Hematopoietic multipotent progenitor cell treated with erythropoietin and hydrocortisone succinate and interleukin-3 and kit ligand, for 17 days (in vitro differentiated cells): Measurements from ENCODE around the gene TIMM44.

Source experiments
- DNase-seq: peaks from one replicate; pipeline ENCODE4 v3.0.0-alpha.2; 2015; ENCODE audit warnings: low spot score

The TIMM44 gene

DNA sequence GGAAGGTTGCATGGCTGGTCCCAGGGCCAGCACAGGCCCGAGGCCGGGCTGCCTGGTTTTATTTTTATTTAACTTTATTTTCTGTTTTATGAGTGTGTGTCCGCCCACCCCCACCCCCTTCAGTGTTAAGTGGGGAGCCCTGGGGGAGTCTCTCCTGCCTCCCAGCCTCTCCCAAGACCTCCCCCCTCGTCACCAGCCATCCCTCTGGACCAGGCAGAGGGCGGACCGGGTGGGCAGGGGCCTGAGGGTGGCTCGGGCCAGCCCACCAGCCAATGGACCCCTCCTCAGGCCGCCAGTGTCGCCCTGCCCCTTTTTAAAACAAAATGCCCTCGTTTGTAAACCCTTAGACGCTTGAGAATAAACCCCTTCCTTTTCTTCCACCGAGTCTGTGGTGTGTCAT is 29.4 kb downstream of the TIMM44 start:
- DNase-seq = no peak

DNA sequence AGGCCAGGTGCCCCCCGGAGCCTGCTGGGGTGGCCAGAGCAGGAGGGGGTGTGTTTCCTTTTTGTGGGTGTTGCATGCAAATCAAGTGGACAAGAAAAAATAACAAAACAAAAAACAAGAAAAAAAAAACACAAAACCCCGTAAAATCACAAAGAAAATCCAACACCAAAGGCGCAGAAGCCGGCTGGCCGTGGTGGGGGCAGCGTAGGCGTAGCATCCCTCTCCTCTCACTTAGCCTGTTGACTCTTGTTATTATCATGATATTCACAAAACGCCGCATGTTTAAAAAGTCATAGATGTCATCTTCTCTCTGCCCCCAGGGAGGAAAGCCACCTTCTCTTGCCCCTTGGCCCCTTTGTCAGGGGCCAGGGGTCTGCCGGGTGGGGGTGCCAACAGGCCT is 29.8 kb downstream of the TIMM44 start:
- DNase-seq = no peak

DNA sequence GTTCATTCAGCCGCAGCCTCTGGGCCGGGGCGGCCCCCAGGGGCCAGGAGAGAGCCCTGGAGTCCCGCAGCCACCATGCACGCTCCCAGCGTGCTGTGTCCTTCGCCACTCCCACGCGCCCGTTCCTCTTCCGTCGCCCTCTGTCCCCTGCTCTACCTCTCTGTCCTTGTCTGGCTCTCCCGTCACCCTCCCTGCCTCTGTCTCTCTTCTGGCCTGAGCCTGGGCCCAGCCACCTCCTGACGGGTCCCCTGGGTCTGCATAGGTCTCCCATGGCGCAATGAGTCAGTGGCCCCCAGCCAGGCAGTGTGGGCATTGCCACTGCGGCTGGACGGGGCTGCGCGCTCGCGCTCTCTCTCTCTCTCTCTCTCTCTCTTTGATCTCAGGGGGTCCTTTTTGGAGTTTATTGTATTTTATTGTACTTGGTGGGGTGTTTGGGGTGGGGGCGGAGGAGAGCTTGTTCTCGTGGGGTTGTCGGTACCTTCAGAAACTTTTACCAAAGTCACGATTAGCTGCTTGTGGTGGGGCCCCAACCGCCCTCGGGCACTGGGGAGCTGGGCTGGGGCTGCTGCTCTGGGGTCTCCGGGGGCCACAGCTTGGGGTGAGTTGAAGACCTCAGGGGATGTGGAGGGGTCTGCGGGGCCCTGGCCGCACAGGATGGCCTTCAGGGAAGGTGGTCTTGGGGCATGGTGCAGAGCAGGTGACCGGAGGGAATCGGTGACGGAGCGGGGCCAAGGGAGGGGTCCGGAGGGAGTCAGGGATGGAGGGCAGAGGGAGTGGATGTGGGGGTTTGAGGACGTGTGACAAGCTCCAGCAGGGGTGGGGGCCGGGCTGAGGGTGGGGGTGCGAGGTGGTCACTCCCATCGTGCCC is 30.5 kb downstream of the TIMM44 start:
- DNase-seq = no peak

DNA sequence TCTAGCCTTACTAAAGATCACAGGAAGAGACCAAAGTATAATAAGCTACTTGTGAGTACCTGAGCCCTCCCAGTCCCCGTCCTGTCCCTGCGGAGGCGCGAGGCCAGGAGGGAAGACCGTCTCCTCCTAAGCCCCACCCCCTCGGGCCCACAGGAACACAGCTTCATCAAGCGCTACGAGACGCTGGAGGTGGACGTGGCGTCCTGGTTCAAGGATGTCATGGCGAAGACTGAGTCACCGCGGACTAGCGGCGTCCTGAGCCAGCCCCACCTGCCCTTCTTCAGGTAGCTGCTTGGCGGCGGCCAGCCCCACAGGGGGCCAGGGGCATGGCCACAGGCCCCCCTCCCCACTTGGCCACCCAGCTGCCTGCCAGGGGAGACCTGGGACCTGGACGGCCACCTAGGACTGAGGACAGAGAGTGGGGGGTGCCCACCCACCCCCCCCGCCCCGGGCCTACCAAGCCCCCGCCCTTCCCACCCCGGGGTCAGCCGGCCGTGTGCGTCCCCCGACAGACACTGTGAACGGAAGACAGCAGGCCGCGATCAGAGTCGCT is 31.2 kb downstream of the TIMM44 start:
- no peak for DNase-seq

DNA sequence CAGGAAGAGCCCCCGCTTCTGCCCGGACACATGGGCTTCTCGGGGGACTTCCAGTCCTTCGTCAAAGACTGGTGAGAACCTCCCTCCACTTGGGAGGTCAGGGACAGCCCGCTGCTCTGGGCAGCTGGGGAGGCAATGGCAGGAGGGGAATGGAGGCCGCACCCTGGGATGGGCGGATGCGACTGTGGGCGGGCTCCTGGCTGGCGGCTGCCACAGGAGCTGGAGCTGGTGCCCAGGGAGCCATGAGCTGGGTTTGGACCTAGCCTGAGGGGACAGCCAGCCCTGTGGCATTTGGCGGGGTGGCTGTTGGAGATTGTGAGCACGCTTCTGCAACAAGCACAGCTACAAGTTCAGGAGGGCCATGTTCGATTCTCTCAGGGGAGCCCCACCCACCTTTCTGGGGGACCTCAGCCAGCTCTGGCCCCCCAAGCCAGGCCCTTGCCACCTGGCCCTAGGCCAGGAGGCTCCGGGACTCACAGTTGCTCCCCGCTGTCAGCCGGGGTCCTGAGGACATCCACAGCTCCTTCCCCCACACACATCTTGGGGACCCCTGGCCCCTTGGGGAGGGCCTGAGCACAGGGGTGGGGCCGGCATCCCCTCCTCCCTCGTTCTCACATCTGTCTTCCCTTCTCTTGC is 31.8 kb downstream of the TIMM44 start:
- DNase-seq = no peak

DNA sequence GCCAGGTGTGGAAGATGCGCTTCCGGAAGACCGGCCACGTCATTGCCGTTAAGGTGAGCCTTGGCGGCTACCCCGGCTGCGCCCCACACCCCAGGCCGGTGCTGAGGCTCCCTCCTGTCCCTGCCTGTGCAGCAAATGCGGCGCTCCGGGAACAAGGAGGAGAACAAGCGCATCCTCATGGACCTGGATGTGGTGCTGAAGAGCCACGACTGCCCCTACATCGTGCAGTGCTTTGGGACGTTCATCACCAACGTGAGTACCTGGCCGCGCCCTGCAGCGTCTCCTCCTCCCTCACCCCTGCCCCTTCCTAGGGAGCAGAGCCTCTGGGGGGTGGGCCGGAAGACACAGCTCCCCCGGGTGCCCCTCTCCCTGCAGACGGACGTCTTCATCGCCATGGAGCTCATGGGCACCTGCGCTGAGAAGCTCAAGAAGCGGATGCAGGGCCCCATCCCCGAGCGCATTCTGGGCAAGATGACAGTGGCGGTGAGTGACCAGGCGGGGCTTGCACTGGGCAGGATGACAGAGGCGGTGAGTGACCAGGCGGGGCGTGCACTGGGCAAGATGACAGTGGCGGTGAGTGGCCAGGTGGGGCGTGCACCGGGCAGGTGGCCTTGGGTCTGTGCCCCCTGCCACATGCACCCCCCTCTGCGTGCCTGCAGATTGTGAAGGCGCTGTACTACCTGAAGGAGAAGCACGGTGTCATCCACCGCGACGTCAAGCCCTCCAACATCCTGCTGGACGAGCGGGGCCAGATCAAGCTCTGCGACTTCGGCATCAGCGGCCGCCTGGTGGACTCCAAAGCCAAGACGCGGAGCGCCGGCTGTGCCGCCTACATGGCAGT is 32.9 kb downstream of the TIMM44 start:
- no peak for DNase-seq

DNA sequence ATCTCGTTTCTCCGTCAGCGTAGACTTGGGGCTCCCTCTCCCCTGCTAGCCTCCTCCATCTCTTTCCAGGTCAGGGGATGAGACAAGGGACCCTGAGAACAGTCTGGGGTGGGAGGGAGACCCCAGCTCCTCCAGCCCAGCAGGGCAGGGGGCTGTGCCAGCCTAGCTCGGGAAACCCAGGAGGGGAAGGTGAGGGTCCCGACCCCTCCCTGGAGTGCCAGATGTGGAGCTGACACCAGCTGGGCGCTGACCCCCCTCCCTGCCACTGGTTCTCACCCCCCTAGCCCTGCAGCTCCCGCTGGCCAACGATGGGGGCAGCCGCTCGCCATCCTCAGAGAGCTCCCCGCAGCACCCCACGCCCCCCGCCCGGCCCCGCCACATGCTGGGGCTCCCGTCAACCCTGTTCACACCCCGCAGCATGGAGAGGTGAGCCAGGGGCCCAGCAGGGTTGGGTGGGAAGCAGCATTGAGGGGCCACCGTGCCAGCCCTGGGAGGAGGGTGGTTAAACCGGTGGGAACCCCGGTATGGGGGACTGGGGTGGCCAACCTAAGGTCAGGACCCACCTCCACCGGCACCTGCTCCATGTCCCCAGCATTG is 33.9 kb downstream of the TIMM44 start:
- no peak for DNase-seq

DNA sequence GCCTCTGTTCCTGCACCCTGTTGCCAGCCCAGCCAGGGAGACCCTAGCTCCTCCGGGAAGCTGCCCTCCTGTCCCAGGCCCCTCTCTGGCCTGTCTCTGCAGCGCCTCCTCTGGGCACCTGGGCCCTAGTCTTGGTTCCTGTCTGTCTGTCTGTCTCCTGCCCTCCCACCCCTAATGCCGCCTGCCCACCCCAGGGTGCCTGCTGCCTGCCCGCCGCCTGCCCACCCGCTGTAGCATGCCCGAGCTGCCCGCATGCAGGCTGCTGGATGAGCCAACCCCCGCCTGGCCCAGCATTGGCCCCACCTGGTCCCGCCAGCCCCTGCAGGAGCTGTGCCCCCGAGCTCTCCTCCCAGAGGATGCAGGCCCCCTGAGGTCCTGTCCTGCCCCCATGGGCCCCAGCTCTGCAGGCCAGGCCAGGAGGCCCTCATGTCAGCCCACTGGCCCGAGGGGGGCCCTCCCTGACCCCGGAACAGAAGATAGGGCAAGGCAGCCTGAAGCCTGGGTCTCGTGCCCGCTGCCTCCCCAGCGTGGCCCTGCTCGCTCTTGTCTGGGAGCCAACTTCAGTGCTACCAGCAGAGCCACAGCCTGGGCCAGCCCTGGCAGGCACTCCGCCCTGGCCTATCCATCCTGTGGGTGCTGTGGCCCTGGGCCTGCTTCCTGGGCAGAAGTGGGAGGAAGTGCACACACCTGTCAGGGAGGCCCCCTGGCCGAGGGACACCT is 34.6 kb downstream of the TIMM44 start:
- DNase-seq = no peak

DNA sequence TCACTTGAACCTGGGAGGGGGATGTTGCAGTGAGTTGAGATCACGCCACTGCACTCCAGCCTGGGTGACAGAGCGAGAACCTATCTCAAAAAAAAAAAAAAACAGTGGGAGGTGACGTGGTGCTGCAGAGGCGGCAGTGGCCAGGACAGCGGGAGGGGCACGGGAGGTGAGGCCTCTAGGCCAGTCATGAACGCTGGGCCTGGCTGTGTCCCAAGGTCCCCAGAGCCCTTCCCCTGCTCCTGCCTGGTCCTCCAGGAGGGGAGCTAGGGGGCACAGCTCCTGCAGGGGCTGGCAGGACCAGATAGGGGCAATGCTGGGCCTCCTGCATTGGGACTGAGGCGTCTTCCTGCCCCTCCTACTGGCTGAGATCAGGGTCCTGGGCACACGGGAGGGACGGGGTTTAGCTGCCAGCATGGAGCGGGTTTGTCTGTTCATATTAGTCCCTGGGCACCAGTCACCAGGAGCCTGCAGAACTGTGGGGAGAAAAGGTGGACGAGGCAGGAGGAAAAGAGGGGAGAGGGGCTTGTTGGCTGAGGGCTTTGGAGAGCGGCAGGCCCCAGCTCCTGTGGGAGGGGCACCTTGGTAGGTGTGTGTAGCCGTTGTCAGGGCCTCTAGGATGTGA is 35.3 kb downstream of the TIMM44 start:
- DNase-seq = peak; percentile 60

DNA sequence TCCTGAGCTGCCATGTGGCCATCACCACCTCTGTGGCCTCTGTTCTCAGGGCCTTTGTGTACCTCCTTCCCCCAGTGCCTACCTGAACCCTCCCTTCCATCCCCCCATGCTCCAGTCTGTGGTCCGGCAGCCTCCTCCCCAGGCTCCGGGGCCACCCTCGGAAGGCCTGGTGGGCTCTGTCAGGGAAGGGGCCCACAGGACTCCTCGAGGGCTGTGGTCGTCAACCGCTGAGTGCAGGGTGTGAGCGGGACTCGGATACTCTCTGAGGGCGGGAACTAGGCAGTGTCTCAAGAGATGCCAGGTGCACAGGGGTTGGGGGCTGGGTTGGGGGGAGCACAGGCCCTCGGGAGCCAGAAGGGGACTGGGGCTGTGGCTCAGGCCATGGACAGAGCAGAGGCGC is 35.9 kb downstream of the TIMM44 start:
- DNase-seq = no peak

DNA sequence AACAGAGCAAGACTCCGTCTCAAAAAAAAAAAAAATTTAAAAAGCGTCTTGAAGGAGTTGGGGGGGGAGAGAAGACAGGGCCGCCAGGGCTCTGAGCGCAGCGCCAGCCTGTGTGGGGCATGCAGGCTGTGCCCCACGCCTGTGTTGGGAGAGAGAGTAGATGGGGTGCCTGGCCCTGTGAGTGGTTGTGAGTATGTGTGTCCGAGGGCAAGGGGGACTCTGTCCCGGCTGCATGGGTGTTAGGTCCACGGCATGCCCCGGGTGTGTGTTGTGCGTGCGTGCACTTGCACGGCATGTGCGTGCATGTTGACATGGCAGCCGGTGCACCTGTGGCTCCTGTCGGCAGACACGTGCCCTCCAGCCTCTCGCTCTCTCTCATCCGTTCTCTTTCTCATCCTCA is 36.3 kb downstream of the TIMM44 start:
- no peak for DNase-seq

DNA sequence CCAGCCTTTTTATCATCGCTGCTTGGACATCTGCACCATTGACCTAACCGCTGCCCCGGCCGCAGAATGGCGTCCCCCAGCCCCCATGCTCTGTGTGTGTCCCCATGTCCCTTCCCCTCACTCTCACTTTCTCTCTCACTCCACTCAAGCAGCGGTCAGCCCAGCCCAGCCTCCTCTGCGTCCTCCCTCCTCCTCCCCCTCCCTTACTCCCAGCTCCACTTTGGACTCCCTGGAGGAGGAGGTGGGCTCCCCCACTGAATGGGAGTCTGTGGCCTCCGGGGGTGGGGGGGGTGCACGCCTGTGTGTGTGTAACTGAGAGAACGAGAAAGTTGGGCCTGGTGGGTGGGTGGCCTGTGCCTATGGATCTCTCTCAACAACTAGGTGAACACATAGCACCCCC is 37.6 kb downstream of the TIMM44 start:
- DNase-seq = no peak

DNA sequence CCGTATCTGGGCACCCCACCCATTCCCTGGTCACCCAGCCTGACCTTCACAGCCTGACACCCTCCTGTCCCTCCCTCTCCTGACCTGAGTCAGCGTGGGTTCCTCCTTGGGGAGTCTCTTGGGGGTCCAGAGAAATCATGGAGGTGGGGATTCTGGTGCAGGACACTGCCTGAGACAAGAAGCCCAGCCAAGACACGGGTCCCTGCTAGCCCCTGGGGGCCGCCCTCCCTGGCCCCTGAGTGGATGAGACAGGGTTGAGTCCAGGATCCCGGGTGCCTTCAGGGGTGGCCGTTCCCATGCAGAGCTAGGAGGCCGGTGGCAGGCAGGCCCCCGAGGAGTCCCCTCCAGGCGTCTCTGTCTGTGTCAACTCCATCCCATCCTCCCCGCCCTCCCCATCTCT is 38.2 kb downstream of the TIMM44 start:
- DNase-seq = no peak

DNA sequence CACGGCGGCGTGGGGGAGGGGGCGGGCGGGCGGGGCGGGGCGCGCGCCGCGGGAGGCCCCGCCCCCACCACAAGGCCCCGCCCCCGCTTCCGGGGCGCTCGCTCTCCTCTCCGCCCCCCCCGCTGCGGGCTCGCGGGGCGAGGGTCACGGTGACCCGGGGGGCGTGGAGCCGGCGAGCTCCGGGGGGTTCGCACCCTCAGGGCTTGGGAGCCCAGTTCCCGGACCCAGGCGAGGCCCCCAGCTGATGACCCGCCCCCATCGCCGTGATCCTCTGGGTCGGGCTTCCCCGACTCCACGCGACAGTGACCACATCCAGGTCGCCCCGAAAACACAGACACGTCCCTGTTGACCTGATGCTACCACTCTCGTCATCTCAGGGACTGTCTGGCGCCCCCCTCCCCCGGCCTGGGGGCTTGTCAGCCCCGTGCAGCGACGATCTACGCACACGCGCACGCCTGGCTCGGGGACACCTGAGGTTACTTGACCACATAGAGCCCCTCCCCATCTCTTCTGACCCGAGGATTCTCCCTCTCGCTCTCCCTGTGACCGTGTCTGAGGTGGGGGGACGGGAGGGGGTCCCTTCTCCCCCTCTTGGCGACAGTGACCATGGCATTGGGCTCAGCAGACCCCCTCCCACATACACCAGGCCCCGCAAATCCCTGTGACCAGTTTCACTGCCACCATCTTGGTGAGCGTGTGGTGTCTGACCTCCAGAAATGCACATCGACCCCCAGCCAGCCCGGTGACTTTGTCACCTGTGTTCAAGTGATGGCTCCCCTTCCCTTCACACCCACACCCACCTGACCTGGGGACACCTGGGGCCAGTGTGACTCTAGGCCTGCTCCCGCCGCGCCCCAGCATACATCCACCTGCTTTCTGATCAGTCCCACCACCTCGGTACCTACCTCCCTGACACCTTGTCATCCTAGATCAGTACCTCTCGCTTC is 39.1 kb downstream of the TIMM44 start:
- DNase-seq = no peak

DNA sequence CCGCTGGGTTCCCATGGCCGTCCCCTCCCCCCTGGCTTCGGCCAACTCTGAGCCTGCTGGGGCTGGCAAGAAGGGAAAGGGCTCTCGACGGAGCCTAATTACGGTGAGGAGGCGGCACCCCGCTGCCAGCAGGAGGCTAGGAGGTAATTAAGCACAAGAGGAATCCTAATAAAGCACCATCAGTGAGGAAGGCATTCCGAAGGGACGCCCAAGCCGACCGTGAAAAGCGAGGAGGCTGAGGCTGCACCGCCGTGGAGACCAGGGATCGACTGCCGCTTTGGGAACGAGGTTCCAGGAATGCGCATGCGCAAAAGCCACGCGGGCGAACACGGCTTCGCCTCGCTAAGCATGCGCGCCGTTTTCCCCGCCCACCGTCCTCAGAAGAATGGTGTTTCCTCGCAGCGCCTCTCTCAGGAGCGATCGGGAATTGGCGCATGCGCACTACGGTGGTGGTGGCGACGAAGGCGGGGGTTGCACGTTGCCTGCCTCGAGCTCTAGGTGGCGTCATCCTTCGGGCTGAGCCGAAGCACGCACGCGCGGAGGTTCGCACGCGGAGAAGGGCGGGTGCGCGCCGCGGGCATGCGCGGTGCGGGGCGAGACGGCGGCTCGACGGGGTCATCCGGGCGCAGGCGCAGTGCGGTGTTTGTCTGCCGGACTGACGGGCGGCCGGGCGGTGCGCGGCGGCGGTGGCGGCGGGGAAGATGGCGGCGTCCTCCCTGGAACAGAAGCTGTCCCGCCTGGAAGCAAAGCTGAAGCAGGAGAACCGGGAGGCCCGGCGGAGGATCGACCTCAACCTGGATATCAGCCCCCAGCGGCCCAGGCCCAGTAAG is 40.0 kb downstream of the TIMM44 start, which contains the start of gene MAP2K7:
MAP2K7 (plus strand) TSS at position 634 of the 830 bp plus-strand sequence; CDS start at position 702, 68 bp downstream.
- peak; percentile 100 for DNase-seq

DNA sequence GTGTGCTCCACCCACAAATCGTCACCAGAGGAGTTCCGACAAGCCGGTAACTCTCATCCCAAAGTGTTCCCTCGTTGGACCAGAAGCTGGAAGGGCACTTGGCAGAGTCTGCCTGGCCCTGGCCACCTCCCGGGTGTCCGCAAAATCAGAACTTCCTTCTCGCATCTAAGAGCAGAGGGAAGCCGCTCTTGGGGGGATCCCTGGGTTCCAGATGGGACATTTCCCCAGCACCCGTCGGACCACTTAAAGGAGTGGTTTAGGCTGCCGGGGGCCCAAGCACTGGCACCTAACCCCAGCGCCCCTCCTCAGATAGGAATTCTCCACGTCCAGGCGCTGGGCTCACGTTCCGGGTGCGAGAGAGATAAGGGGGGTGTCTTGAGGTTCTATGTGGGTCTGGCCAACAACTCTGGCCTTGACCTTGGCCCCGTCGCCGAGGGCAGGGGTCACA is 40.6 kb downstream of the TIMM44 start:
- no peak for DNase-seq

DNA sequence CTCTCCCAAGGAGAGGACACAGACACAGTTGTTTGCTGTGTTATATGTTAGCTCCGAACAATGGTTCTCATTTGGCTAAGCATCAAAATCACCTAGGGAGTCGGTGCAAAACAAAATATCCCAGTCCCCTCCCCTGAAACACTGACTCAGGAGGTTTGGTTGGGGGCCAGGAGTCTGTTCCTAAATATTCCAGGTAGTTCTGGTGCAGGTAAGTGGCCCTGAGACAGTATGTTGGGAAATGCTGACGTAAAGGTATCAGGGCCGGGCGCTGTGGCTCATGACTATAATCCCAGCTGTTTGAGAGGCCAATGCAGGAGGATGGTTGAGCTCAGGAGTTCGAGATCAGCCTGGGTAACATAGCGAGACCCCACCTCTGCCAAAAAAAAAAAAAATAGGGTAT is 42.1 kb downstream of the TIMM44 start:
- DNase-seq = no peak

DNA sequence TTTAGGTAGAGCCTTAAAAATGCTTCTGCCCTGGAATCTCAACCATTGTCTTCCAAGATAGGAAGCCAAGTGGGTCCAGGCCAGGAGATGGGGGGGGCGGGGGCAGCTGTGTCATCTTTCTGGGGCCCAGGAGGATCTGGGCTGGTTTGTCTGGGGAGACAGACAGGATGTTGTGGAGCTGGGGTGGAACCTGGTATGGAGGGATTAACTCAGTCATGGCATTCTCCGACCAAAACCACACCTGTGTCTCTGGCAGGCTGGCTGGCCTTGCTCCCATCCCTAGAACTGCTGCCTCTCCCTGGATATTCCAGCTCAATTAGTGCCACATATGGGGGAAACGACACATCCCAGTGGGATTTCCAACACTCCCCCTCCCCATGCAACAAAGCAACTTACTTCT is 42.5 kb downstream of the TIMM44 start:
- DNase-seq = no peak
